HL-60 (cell line): Measurements from ENCODE around the gene RNU5D-1.

Experiments
- GABPA ChIP-seq: IDR thresholded peaks from 2 replicates; pipeline ENCODE4 v1.6.1; 2012; ENCODE audit warnings: low read depth
- POLR2AphosphoS5 ChIP-seq: IDR thresholded peaks from 2 replicates; pipeline ENCODE4 v1.6.1; 2012; ENCODE audit warnings: low read depth
- SPI1 ChIP-seq: IDR thresholded peaks from 2 replicates; pipeline ENCODE4 v1.6.1; 2012; ENCODE audit warnings: low read depth, mild to moderate bottlenecking, borderline replicate concordance
- TF ChIP-seq, protein P1 (sequence below): IDR thresholded peaks from one replicate; pipeline ENCODE4 v1.5.1; 2011; ENCODE audit warnings: low read length, control low read depth, inconsistent platforms; ENCODE audit not compliant: insufficient read depth
- TF ChIP-seq, protein P2 (sequence below): IDR thresholded peaks from 2 replicates; pipeline ENCODE4 v1.6.1; 2012; ENCODE audit warnings: low read depth; ENCODE audit not compliant: insufficient replicate concordance

DNA sequence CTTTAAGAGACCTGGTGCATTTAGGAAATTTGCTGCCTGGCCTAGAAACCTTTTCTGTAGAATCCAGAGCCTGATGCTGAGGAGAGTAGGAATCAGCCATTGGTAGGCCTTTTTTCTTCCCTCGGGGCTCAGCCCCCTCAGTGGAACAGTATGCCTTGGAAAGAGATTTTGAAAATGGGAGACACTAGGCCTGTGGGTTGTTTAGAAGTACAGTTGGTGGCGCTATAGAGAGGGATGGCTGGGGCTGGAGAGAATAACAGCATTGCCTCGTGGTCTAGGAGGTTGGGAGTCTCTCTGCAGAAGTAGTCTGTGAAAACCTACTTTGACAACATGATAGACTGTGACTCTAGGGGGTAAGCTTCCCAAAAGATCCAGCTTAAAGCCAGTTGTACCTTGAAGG, 16.9 kb upstream of the RNU5D-1 start:
- TF ChIP-seq, protein P1, sequence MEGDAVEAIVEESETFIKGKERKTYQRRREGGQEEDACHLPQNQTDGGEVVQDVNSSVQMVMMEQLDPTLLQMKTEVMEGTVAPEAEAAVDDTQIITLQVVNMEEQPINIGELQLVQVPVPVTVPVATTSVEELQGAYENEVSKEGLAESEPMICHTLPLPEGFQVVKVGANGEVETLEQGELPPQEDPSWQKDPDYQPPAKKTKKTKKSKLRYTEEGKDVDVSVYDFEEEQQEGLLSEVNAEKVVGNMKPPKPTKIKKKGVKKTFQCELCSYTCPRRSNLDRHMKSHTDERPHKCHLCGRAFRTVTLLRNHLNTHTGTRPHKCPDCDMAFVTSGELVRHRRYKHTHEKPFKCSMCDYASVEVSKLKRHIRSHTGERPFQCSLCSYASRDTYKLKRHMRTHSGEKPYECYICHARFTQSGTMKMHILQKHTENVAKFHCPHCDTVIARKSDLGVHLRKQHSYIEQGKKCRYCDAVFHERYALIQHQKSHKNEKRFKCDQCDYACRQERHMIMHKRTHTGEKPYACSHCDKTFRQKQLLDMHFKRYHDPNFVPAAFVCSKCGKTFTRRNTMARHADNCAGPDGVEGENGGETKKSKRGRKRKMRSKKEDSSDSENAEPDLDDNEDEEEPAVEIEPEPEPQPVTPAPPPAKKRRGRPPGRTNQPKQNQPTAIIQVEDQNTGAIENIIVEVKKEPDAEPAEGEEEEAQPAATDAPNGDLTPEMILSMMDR: no peak
- TF ChIP-seq POLR2AphosphoS5 (no peak), GABPA (no peak), SPI1 (no peak)
- TF ChIP-seq, protein P2, sequence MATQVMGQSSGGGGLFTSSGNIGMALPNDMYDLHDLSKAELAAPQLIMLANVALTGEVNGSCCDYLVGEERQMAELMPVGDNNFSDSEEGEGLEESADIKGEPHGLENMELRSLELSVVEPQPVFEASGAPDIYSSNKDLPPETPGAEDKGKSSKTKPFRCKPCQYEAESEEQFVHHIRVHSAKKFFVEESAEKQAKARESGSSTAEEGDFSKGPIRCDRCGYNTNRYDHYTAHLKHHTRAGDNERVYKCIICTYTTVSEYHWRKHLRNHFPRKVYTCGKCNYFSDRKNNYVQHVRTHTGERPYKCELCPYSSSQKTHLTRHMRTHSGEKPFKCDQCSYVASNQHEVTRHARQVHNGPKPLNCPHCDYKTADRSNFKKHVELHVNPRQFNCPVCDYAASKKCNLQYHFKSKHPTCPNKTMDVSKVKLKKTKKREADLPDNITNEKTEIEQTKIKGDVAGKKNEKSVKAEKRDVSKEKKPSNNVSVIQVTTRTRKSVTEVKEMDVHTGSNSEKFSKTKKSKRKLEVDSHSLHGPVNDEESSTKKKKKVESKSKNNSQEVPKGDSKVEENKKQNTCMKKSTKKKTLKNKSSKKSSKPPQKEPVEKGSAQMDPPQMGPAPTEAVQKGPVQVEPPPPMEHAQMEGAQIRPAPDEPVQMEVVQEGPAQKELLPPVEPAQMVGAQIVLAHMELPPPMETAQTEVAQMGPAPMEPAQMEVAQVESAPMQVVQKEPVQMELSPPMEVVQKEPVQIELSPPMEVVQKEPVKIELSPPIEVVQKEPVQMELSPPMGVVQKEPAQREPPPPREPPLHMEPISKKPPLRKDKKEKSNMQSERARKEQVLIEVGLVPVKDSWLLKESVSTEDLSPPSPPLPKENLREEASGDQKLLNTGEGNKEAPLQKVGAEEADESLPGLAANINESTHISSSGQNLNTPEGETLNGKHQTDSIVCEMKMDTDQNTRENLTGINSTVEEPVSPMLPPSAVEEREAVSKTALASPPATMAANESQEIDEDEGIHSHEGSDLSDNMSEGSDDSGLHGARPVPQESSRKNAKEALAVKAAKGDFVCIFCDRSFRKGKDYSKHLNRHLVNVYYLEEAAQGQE: no peak
